Measurements from ENCODE around the gene SEPTIN12.

Gene SEPTIN12

DNA sequence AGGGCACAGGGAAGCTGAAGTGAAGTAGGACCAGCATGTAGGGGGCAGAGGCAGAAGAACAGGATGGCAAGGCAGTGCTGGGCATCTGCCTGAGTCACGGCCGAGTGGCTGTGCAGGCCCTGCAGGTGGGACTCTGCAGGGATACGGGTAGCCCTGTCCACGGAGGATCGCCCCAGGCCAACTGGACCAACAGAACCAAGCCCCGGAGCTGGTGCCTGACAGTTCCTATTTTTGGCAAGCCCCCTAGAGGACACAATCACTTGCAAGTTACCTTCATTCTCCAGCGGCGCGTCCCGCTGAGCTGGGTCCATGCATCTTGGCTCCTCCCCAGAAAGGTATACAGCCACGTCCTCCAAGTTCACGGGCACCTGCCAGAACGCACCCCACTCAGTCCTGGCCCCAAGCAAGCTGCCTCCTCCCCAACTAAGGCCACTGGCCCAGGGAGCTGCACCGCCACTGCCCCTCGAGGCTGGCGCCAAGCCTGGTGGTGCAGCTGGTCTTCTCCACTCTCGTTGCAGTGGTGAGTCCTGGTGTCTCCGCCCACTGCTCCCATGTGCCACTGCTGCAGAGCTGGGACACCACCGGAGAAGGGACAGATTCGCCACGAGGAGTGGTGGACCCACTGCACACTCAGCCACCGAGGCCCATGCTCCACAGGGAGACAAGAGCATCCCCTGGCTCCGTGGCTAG lies 27.8 kb downstream of the SEPTIN12 start:
- no peak for TF ChIP-seq CTCF (IDR thresholded peaks at IDR 0.05; ENCODE audit: poor library complexity, severe bottlenecking)
- H3K36me3 ChIP-seq (ENCODE audit: low read depth) = peaks cover 77% of the 10 kb centered on the region
- H3K27me3 ChIP-seq (ENCODE audit: insufficient read depth, poor library complexity, severe bottlenecking) = no peaks in the 10 kb centered on the region
- H3K4me1 ChIP-seq (ENCODE audit: insufficient read depth, poor library complexity, severe bottlenecking) = no peaks in the 10 kb centered on the region
- ATAC-seq (ENCODE audit: low read depth) = no peak
- no peak overlapping the region for H3K4me3 ChIP-seq (ENCODE audit: severe bottlenecking)
- H3K9me3 ChIP-seq (ENCODE audit: severe bottlenecking) = no peaks in the 10 kb centered on the region
- DNase-seq (ENCODE audit: low spot score) = no peak
- no peak overlapping the region for H3K27ac ChIP-seq (ENCODE audit: poor library complexity, severe bottlenecking)

DNA sequence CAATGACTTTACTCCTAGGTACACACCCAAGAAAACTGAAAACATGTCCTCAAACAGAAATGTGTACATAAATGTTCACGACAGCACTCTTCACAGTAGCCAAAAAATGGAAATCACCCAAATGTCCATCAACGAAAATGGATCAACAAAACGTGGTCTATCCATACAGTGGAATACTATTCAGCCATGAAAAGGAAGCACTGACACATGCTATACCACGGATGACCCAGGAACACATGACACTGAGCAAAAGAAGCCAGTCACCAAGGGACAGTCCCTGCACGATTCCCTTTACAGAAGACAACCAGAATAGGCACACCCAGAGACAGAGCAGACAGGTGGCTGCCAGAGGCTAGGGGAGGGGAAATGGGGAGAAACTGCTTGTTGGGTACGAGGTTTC lies 32.5 kb downstream of the SEPTIN12 start:
- ATAC-seq (ENCODE audit: low read depth) (no peak), DNase-seq (ENCODE audit: low spot score) (no peak)
- no peaks in the 10 kb centered on the region for H3K4me1 ChIP-seq (ENCODE audit: insufficient read depth, poor library complexity, severe bottlenecking)
- no peak for TF ChIP-seq CTCF (IDR thresholded peaks at IDR 0.05; ENCODE audit: poor library complexity, severe bottlenecking)
- no peaks in the 10 kb centered on the region for H3K9me3 ChIP-seq (ENCODE audit: severe bottlenecking)
- no peaks in the 10 kb centered on the region for H3K27me3 ChIP-seq (ENCODE audit: insufficient read depth, poor library complexity, severe bottlenecking)
- H3K36me3 ChIP-seq (ENCODE audit: low read depth) = peaks cover 58% of the 10 kb centered on the region
- H3K27ac ChIP-seq (ENCODE audit: poor library complexity, severe bottlenecking) = no peak overlapping the region
- H3K4me3 ChIP-seq (ENCODE audit: severe bottlenecking) = no peak overlapping the region

GRCh38 chr16:4754865-4755264 lies 33.3 kb downstream of the SEPTIN12 start:
- Histone ChIP-seq H3K4me3 (ENCODE audit: severe bottlenecking) (no peak overlapping the region), H3K27ac (ENCODE audit: poor library complexity, severe bottlenecking) (no peak overlapping the region), H3K4me1 (ENCODE audit: insufficient read depth, poor library complexity, severe bottlenecking) (no peaks in the 10 kb centered on the region), H3K9me3 (ENCODE audit: severe bottlenecking) (no peaks in the 10 kb centered on the region), H3K36me3 (ENCODE audit: low read depth) (peaks cover 50% of the 10 kb centered on the region), H3K27me3 (ENCODE audit: insufficient read depth, poor library complexity, severe bottlenecking) (no peaks in the 10 kb centered on the region)
- TF ChIP-seq CTCF (IDR thresholded peaks at IDR 0.05; ENCODE audit: poor library complexity, severe bottlenecking) = no peak
- ATAC-seq (ENCODE audit: low read depth) = no peak
- DNase-seq (ENCODE audit: low spot score) = no peak

- TF ChIP-seq CTCF (IDR thresholded peaks at IDR 0.05; ENCODE audit: poor library complexity, severe bottlenecking) = no peak
- no peak for DNase-seq (ENCODE audit: low spot score)
- no peak overlapping the region for H3K27ac ChIP-seq (ENCODE audit: poor library complexity, severe bottlenecking)
- no peak for ATAC-seq (ENCODE audit: low read depth)
- no peak overlapping the region for H3K4me3 ChIP-seq (ENCODE audit: severe bottlenecking)
- no peaks in the 10 kb centered on the region for H3K9me3 ChIP-seq (ENCODE audit: severe bottlenecking)
- H3K36me3 ChIP-seq (ENCODE audit: low read depth) = peaks cover 35% of the 10 kb centered on the region
- no peaks in the 10 kb centered on the region for H3K4me1 ChIP-seq (ENCODE audit: insufficient read depth, poor library complexity, severe bottlenecking)
- H3K27me3 ChIP-seq (ENCODE audit: insufficient read depth, poor library complexity, severe bottlenecking) = no peaks in the 10 kb centered on the region
Measured at GRCh38 chr16:4753227-4753626, 34.9 kb downstream of the SEPTIN12 start.

- TF ChIP-seq CTCF (IDR thresholded peaks at IDR 0.05; ENCODE audit: poor library complexity, severe bottlenecking) = no peak
- Histone ChIP-seq H3K27ac (ENCODE audit: poor library complexity, severe bottlenecking) (no peak overlapping the region), H3K27me3 (ENCODE audit: insufficient read depth, poor library complexity, severe bottlenecking) (no peaks in the 10 kb centered on the region), H3K9me3 (ENCODE audit: severe bottlenecking) (no peaks in the 10 kb centered on the region), H3K36me3 (ENCODE audit: low read depth) (peaks cover 33% of the 10 kb centered on the region), H3K4me1 (ENCODE audit: insufficient read depth, poor library complexity, severe bottlenecking) (no peaks in the 10 kb centered on the region), H3K4me3 (ENCODE audit: severe bottlenecking) (no peak overlapping the region)
- no peak for DNase-seq (ENCODE audit: low spot score)
- no peak for ATAC-seq (ENCODE audit: low read depth)
Measured at GRCh38 chr16:4752351-4753100, 35.6 kb downstream of the SEPTIN12 start.
